ENCODE data around the gene ADAMTS17.
"Not testable (repeated sequence)": the region's sequence is repeated elsewhere in the genome, so short reads cannot be mapped to it uniquely, and the experiment has no call there.

ADAMTS17 gene

GRCh38 chr15:100107151-100107550 lies 234.6 kb downstream of the ADAMTS17 start:
- no peak for DNase-seq (ENCODE audit: low read depth)

DNA sequence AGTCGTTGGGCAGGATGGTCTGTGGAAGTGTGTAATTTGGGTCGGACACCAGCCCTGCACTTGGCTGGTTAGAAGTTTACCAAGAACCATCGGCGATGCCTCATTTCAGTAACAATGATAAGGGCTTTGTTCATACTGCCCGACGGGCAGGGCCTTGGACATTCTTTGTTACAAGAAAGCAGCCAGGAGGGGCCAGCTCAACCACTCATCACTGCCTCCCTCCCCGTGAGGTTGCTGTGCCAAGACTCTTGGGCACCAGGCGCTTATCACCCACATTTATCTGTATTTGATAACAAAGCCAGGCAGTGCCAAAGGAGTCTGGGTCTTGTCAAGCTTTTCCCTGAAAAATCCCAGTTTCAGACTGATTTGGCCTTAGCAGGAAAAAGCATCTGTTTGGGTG lies 235.0 kb downstream of the ADAMTS17 start:
- no peak for DNase-seq (ENCODE audit: low read depth)

DNA sequence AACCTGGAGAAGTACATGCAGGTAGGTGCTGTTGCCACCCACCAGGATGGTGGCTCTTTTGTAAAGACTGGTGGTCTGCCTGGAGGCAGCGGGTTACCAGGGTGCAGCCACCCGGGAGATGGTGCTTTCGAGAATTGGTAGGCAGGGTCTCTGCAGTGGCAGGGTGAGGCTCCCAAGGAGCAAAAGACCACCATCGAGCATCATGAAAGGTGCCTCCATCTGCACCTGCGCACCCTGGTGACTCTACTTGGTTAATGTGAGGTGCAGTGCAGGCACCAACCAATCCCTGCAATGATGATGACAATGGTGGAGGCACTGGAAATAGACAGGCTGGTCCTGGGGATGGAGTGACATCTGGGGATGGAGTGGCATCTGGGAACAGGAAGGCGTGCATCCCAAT lies 236.7 kb downstream of the ADAMTS17 start:
- no peak for DNase-seq (ENCODE audit: low read depth)

GRCh38 chr15:100104245-100104644 lies 237.5 kb downstream of the ADAMTS17 start:
- no peak for DNase-seq (ENCODE audit: low read depth)

DNA sequence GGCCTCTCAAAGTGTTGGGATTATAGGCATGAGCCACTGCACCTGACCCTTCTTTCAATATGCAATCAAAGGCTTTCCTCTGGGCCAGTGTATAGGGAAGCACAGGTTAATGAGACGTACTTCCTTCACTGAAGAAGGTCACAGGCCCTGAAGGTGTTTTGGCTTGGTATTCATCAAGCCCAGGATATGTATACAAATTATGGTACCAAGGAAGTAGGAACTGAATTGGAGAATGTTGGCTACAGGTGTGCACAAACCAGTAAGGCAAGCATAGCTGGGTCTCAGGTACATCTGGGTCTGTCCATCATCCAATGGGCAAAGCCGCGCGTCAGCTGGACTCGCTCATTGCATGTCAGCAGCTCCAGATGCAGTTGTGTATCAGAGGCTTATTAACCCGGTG lies 237.9 kb downstream of the ADAMTS17 start:
- no peak for DNase-seq (ENCODE audit: low read depth)

DNA sequence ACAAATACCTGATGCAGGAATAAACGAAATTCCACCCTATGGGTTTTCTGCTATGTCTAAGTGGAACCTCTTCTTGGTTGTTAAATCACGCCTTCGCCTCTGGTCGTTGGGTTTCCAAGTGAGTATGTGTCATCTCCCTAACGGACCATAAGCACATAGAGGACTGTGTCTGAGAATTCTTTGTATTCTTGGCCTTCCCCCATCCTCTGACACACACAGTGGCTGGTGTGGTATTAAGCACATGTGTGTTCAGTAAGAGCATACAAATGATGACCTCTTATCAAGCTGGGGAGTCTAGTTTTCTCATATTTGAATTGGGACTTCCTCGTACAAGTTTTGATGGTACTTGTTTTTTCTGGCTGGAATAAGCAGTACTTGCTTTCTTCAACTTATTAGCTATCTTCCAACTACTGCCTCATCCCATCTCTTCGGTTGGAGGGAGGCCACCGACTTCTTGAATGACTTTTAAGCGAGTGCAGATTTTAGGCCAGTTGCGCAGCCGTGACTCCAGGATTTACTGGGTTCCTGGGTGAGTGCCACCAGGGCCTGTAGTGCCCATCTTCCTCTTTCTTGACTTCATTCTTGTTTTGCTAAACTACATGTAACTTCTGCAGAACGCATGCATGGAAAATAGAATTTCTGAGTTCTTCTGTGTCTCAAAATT lies 240.2 kb downstream of the ADAMTS17 start:
- no peak for DNase-seq (ENCODE audit: low read depth)

- no peak for DNase-seq (ENCODE audit: low read depth)
These were observed 240.8 kb downstream of the ADAMTS17 start for GRCh38 chr15:100100926-100101325.

DNA sequence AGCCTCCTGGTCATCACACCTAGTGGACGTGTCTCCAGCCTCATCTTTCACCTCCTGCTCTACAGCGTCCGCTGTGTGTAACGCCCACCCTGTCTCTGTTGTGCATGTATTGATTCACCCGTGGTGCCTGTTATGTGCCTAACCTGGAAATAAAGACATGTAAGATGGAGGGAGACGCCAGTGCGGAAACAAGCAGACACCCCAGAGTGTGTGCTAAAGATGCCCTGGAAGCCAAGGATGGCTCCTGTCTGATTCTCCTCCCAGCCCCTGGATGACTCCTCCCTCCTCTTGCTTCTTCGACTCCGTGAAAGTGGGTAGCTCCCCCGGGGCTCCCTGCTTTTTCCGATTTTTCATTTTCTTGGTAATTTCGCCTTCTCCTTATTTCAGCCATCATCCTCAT lies 241.8 kb downstream of the ADAMTS17 start:
- no peak for DNase-seq (ENCODE audit: low read depth)

DNA sequence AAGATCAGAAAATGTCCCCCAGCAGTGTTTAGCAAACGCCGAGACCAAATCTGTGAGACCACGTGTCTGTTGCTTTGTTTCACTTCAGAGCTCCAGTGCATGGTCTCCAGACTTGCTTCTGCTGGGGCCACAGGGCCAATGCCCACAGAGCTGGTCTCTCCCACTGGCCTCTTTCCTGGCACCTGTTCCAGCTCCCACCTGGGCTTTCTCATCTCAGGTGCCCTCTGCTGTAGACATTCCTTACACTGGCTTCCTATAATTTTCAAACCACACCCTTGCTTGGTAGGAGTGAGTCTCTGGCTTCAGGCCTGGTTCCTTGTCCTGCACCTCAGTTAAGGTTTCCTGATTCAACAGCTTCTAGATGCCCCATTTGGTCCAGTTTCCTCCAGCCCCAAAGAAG lies 243.1 kb downstream of the ADAMTS17 start:
- no peak for DNase-seq (ENCODE audit: low read depth)

- DNase-seq (ENCODE audit: low read depth): no peak
These were observed 244.2 kb downstream of the ADAMTS17 start for GRCh38 chr15:100097342-100098127.

GRCh38 chr15:100096700-100097099 lies 245.1 kb downstream of the ADAMTS17 start:
- no peak for DNase-seq (ENCODE audit: low read depth)

DNA sequence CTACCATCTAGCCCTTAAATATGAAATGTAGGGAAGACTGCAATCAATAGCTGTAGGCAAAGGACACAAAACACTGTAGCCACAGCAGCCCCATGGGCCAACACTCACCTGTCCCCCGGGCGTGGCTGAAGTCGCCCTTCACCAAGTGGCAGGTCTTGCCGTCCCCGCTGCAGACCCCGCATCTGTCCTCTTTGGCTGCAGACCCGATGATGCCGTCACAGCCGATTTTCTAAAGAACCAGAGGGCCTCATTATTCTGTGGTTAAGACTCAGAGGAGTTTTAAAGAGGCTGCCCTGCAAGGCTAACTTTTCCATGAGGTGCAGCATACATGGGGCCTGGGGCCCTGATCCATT lies 245.6 kb downstream of the ADAMTS17 start:
- DNase-seq (ENCODE audit: low read depth): no peak

DNA sequence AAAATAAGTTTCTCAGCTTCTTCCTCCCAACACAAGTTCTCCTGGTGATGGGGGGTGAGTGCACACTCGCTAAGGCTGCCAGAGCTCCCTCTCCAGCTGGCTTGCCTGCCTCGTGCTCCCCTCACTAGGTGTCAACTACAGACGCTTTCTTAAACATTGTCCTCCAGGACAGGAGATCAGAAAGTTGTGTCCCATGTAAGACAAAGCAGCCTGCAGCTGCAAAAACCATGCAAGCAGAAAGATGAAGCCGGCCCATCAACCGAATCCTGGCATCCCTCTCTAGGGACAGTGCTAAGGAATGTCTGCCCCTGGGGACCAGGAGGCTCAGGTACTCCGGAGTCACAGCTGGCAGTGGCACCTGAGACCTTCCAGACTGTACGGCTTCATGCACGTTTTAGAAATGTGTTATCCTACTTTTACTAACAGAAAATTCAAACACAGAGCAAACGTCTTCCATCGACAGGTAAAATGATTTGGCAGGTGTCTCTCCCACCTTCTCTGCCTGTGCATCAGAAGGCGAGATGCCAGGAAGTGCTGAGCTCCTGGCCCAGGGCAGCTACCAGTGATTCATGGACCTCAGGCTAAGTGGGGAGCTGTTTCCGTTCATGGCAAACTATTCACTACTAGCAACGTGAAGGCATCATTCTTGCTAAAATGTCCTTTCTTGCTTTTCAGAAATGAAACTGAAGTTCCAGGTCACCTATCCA lies 246.1 kb downstream of the ADAMTS17 start:
- no peak for DNase-seq (ENCODE audit: low read depth)

- no peak for DNase-seq (ENCODE audit: low read depth)
These were observed 247.7 kb downstream of the ADAMTS17 start for GRCh38 chr15:100094127-100094510.

DNA sequence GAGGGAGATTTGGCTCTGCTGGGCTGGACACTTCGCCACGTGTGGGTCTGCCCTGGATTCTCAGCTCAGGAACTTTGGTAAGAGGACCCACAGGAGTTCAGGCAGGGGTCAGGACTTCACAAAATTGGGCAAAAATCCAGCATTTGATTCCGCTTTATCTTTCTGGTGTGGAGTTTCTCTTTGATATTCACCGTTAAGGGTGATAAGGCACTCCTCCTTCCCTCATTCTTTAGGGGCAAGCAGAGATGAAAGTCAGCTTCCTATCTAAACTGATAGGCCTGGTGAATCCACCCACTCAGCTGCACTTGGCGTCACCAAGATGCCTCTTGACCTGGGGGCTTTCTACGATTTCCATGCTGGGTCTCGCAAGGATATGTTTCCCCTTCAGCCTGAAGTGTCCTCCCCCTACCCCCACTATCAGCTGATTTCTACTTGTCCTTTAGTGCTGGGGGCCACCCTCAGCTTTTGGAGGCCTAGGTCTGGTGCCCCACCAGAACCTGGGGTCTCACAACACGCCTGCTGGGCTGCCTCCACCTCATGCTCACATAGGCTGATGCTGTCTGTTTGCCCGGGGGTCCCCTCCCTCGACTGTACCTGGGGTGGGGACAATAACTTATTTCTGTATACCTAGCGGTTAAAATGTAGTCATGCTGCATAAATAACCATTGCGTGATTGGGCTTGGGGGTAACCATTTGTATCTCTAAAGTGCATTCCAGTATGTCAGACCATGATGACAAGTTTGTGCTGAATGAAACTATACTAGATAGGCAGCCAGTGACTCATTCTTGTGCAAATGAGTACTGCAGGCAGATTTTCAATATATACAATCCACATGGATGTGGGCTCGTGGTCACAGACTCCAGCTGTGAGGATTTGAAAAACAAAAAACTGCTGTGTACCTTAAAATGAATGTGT lies 248.3 kb downstream of the ADAMTS17 start:
- no peak for DNase-seq (ENCODE audit: low read depth)

DNA sequence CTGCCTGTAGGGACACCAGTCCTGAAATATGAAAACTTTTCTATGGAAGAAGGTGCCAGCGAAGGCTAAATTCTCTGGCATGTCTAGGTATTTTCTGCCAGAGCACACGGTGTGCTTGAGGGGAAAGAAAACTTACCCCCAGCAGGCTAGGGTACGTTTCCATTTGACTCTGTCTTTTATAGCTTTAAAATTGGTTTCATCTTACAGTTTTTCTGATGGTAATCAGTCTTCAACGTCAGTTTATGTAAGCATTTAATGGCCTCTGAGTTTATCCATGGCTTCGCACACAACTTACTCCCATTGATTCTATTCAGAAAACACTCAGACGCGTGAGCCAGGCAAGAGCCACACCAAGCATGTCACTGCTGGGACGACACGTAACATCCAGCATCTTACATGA lies 249.7 kb downstream of the ADAMTS17 start:
- no peak for DNase-seq (ENCODE audit: low read depth)

DNA sequence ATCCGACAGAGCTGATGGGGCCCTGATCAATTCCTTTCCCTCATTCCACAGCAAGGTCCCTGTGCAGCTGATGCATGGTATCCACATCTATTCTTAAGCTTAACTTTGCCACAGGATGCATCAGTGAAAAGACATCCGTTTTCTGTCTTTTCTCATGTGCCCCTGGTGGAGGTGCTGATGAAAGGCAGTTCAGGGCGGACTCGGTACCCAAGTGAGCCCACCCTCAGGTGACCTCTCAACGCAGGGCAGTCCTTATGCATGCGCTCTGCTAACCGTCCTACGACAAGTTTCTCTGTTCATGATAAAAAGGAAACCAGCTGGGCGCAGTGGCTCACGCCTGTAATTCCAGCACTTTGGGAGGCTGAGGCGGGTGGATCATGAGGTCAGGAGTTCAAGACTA lies 251.4 kb downstream of the ADAMTS17 start:
- no peak for DNase-seq (ENCODE audit: low read depth)

GRCh38 chr15:100084042-100084821 lies 257.5 kb downstream of the ADAMTS17 start:
- DNase-seq (ENCODE audit: low read depth): not testable (repeated sequence)

DNA sequence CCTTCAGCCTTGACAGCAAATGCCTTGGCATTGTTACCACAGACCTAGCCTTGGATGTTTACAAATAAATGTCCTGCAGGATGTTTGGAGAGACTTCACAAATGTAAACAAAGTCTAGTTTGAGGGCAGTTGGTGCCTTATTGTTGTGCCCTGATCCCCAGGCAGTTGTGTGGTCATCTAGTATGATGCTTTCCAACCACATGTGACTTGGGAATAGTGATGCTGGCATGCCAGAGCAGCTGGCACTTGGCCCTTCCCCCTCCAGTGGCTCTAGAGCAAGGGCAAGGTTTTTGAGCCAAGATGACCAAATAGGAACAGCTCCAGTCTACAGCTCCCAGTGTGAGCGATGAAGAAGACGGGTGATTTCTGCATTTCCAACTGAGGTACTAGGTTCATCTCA lies 258.2 kb downstream of the ADAMTS17 start:
- no peak for DNase-seq (ENCODE audit: low read depth)

GRCh38 chr15:100082761-100083402 lies 258.9 kb downstream of the ADAMTS17 start:
- no peak for DNase-seq (ENCODE audit: low read depth)

DNA sequence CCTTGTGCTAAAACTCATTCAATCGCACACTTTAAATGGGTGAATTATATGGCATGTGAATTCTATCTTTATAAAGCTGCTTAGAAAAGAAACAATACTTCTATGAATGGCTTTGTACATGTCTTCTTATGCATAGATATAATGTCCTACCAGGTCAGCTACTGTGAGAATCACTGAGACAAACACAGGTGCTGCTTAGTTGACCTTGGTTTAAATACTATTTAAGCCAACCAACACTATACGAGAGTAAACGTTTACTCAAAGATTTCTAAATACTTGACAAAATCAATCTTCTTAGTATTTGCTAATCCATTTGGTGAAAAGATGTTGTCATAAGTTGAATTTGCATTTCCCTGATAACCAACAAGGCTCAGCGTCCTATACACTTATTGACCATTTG lies 260.3 kb downstream of the ADAMTS17 start:
- no peak for DNase-seq (ENCODE audit: low read depth)
